GM13977 (cell line): ENCODE measurements around the gene LYPD1.

ENCODE experiments used
- DNase-seq: peaks from one replicate; pipeline ENCODE4 v3.0.0; 2012; ENCODE audit warnings: low spot score
- in situ Hi-C: fragments of 300-500 bp; cut with MboI; formaldehyde crosslinking; loops from one replicate; pipeline ENCODE4 v1.12.0; 2022; ENCODE audit warnings: low sequenced_read_pairs, low pct_unique_long_range_greater_than_20kb, mixed read lengths, inconsistent platforms; ENCODE audit not compliant: unreplicated experiment
- TF ChIP-seq, protein P1 (sequence below): IDR thresholded peaks from 2 replicates; pipeline ENCODE4 v1.5.1; 2012; ENCODE audit warnings: mild to moderate bottlenecking, control low read depth; ENCODE audit not compliant: insufficient read depth; ENCODE audit errors: extremely low read depth, missing control alignments

The LYPD1 gene

GRCh38 chr2:132645722-132646539, 24.1 kb downstream of the LYPD1 start:
- DNase-seq = no peak
- TF ChIP-seq, protein P1, sequence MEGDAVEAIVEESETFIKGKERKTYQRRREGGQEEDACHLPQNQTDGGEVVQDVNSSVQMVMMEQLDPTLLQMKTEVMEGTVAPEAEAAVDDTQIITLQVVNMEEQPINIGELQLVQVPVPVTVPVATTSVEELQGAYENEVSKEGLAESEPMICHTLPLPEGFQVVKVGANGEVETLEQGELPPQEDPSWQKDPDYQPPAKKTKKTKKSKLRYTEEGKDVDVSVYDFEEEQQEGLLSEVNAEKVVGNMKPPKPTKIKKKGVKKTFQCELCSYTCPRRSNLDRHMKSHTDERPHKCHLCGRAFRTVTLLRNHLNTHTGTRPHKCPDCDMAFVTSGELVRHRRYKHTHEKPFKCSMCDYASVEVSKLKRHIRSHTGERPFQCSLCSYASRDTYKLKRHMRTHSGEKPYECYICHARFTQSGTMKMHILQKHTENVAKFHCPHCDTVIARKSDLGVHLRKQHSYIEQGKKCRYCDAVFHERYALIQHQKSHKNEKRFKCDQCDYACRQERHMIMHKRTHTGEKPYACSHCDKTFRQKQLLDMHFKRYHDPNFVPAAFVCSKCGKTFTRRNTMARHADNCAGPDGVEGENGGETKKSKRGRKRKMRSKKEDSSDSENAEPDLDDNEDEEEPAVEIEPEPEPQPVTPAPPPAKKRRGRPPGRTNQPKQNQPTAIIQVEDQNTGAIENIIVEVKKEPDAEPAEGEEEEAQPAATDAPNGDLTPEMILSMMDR = no peak
- in situ Hi-C loops = no loop called here

DNA sequence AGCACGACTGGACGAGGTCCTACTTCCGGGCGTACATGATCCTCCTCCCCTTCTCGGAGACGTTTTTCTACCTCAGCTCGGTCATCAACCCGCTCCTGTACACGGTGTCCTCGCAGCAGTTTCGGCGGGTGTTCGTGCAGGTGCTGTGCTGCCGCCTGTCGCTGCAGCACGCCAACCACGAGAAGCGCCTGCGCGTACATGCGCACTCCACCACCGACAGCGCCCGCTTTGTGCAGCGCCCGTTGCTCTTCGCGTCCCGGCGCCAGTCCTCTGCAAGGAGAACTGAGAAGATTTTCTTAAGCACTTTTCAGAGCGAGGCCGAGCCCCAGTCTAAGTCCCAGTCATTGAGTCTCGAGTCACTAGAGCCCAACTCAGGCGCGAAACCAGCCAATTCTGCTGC, 24.8 kb downstream of the LYPD1 start:
- no peak for DNase-seq
- TF ChIP-seq, protein P1 = no peak
- in situ Hi-C loops = no loop called here

DNA sequence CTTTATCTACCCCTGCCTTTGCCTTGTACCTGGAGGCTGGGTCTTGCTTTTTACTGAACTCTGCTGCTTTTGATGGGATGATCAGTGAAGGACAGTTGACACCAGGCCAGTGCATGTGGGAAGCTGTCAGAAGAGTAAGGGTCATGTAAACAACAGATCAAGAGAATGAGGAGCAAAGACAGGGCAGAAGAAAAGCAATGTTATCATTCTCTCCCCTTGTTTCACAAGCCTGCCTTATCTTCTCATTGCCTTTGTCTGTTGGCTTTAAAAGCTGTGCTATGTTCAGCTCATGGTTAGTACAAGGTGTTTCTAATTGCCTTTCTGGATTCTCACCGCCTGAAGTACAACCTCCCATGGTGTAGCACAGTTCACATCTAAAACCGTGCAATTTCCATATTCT, 27.6 kb downstream of the LYPD1 start:
- TF ChIP-seq, protein P1 = no peak
- in situ Hi-C loops = no loop called here
- DNase-seq = no peak

GRCh38 chr2:132641819-132642218, 28.2 kb downstream of the LYPD1 start:
- in situ Hi-C loops = no loop called here
- TF ChIP-seq, protein P1 = no peak
- no peak for DNase-seq

DNA sequence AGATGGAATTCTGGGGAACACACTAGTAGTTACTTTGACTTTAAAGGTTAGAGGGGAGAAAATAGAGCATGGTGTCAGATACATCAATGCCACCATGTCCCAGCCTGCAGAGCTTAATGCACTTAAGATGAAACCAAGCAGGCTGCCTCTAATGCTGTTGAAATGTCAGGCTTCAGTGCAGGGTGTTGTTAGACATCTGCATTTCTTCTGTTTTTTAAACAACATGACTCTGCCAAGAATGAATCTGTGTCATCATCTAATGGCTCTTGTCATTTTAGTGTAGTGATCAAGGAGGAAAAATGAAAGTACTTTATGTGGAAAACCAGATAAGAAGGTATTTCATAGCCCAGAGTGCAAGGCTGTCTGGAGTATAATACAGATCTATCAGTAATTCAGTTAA, 29.9 kb downstream of the LYPD1 start:
- no peak for DNase-seq
- in situ Hi-C loops = no loop called here
- TF ChIP-seq, protein P1 = no peak

DNA sequence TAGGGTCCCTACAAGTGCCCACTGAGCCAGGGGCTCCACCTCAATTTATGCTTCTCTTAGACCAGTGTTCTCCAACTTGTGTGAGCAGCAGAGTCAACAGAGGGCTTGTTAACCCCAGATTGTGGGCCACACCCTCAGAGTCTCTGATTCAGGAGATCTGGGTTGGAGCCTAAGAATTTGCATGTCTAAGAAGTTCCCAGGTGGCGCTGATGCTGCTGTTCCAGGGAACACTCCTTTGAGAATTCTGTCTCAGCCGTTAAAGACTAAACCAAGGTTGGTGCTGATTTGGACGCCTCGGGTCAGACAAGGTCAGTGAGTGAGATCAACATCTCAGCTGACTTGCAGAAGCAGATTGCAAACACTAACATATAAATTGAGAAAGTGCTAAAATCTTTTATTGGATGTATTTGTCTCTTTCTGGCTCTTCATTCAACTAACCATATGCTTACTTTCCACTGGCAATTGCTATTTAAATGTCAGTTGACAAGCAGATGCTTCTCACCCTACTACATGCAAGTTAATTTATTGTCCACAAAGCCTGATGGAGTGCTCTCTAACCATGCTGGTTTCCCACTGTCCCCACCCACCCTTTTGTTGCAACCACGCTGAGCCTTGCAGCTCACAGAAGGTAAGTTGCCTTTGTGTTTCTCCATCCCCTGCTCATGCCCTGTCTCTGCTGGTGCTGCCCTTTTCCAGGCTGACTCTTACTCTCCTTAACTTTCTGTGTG, 31.5 kb downstream of the LYPD1 start:
- DNase-seq = no peak
- TF ChIP-seq, protein P1 = no peak
- in situ Hi-C loops = no loop called here
